ENCODE measurements around the gene KCNMB2. TPM values are rescaled to one million over a fixed set of nuclear protein-coding genes. Genes with fewer than 3 reads are reported as not detected.
"Not testable (repeated sequence)": the region's sequence is repeated elsewhere in the genome, so short reads cannot be mapped to it uniquely, and the experiment has no call there.

KCNMB2 gene
- total RNA-seq, 1 donor from 2014 or later, result not detected

GRCh38 chr3:178690571-178690970, 154.3 kb downstream of the KCNMB2 start:
- peak; percentile 38 for DNase-seq (ENCODE audit: low read depth)

GRCh38 chr3:178699364-178699763, 163.1 kb downstream of the KCNMB2 start:
- DNase-seq (ENCODE audit: low read depth), result no peak

- DNase-seq (ENCODE audit: low read depth), result peak; percentile 36
Measured at GRCh38 chr3:178699810-178700209, 163.6 kb downstream of the KCNMB2 start.

- peak; percentile 19 for DNase-seq (ENCODE audit: low read depth)
Measured at GRCh38 chr3:178703268-178703975, 167.2 kb downstream of the KCNMB2 start.

GRCh38 chr3:178705925-178706324, 169.7 kb downstream of the KCNMB2 start:
- peak; percentile 85 for DNase-seq (ENCODE audit: low read depth)

GRCh38 chr3:178706411-178706810, 170.2 kb downstream of the KCNMB2 start:
- no peak for DNase-seq (ENCODE audit: low read depth)

- DNase-seq (ENCODE audit: low read depth), result no peak
Measured at GRCh38 chr3:178707311-178708031, 171.2 kb downstream of the KCNMB2 start.

GRCh38 chr3:178709051-178709450, 172.8 kb downstream of the KCNMB2 start:
- no peak for DNase-seq (ENCODE audit: low read depth)

GRCh38 chr3:178711753-178712152, 175.5 kb downstream of the KCNMB2 start:
- DNase-seq (ENCODE audit: low read depth), result no peak

- no peak for DNase-seq (ENCODE audit: low read depth)
Measured at GRCh38 chr3:178712247-178712646, 176.0 kb downstream of the KCNMB2 start.

- DNase-seq (ENCODE audit: low read depth), result peak; percentile 82
Measured at GRCh38 chr3:178714925-178715832, 178.9 kb downstream of the KCNMB2 start.

GRCh38 chr3:178718995-178719635, 182.9 kb downstream of the KCNMB2 start:
- DNase-seq (ENCODE audit: low read depth), result peak; percentile 58

GRCh38 chr3:178732824-178733223, 196.6 kb downstream of the KCNMB2 start:
- DNase-seq (ENCODE audit: low read depth), result no peak

GRCh38 chr3:178735032-178735674, 198.9 kb downstream of the KCNMB2 start:
- DNase-seq (ENCODE audit: low read depth), result no peak

GRCh38 chr3:178736300-178736699, 200.1 kb downstream of the KCNMB2 start:
- no peak for DNase-seq (ENCODE audit: low read depth)

- DNase-seq (ENCODE audit: low read depth), result no peak
Measured at GRCh38 chr3:178739720-178740119, 203.5 kb downstream of the KCNMB2 start.

- no peak for DNase-seq (ENCODE audit: low read depth)
Measured at GRCh38 chr3:178741020-178741419, 204.8 kb downstream of the KCNMB2 start.

GRCh38 chr3:178743297-178743696, 207.1 kb downstream of the KCNMB2 start:
- DNase-seq (ENCODE audit: low read depth), result no peak

- not testable (repeated sequence) for DNase-seq (ENCODE audit: low read depth)
Measured at GRCh38 chr3:178745861-178746655, 209.8 kb downstream of the KCNMB2 start.

GRCh38 chr3:178748874-178749273, 212.6 kb downstream of the KCNMB2 start:
- DNase-seq (ENCODE audit: low read depth), result peak; percentile 21
